ENCODE results near the gene UBQLN3.

Gene UBQLN3

DNA sequence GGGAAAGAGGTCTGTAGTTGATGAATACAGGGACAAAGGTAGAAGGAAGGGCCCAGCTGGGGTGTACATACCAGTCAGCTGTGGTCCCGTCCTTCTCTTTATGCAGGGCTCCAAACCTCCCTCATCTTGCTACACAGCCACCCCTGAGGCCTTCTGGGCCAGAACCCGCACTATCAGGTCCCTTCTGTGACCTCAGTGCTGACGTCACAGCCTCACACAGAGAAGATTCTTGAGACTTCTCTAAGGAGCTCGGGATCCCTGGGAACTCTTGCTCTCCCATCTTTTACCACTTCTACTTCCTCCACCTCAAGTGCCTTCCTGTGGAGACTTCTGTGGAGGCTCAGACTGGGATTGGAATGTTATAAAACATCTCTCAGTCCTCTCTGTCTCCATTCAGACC, at the start of gene UBQLN3:
UBQLN3 (minus strand) TSS at position 155 of the 400 bp plus-strand sequence. CDS start 399 bp downstream, outside the sequence.
- no peak for DNase-seq

DNA sequence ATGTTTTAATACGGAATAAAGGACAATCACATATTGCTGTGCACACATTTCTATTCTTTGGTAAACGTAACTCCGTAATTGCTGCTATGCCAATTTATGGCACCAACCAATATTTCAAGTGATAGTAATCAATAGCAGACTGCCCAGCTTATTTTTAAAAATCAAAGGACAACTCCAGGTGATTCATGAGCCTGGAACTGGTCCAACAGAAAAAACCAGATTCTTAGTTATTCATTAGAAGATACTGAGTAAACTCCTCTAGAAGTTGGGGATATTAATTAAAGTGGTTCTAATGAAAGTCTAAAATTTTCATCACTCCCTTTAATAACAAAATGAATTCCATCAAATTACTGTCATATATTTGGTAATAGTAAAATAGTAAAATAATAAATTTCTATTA, 48.0 kb upstream of the UBQLN3 start:
- no peak for DNase-seq

DNA sequence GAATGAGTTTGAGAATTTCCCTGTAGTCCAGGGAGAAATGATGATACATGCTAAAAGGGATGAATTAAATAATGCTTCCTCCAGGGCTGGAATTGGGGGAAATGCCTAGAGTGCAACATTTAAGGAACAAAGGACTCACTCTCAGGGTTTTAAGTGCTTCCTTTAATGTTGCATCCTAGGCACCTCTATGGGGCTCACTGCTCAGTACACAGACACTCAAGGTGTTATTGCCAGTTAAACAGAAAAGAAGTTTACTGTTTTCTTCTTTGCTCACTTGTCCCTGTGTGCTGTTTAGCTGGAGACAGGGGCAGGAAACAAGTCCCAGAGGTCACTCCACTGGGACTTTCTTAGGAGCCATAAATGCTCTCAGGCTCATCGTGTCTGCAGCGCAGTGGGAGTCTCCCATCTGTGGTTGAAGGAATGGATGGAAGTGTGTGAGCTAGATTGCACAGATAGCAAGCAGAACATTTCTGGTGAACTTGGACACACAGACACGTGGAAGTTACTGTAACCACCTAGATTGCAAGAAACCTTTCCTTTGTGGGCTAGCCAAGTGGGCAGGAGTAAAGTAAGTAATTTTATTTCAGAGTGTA, 46.9 kb upstream of the UBQLN3 start:
- DNase-seq = no peak

DNA sequence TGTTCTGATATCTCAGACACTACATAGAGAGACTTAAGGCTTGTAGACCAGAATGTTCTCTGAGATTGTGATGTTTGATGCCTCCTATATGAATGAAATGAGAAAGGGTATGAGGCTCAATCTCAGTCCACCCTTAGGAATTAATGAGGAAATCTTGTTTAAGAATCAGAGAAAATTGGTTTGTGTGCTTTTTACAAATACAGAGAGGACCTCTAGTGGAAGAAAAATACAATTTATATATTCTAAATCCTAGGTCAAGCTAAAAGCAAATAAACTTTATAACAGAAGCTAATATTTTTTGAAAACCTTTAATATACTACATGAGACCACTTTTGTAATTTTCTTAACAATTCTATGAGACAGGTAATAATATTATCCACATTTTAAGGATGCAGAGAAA, 43.6 kb upstream of the UBQLN3 start:
- no peak for DNase-seq

DNA sequence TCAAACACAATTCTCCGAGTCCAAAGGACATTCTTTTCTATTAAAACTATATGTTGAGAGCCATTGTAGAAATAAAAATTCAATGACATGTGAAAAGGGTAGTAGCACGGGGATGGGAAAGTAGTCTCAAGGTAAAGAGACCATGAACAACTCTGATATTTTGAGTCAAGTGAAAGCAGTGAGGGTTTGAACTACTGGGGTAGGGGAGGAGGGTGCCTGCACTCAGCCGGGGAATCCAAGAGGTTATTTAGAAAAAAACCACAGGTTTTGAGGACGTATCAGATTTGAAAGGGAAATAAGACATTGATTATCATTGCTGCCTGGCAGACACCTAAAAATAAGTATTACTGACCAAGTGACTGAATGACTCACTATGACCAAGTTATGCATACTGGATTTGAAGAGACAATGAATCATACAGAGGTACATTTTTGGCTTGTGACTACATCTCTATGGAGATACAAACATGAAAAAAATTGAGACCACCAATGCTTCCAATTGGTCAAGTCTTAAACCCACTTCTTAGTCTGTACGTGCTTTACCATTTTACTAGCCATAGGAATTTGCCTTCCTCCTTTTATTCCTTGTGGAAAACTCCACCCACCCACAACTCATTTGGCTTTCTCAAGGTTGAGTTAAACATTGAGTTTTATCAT, 40.8 kb upstream of the UBQLN3 start:
- DNase-seq = no peak

DNA sequence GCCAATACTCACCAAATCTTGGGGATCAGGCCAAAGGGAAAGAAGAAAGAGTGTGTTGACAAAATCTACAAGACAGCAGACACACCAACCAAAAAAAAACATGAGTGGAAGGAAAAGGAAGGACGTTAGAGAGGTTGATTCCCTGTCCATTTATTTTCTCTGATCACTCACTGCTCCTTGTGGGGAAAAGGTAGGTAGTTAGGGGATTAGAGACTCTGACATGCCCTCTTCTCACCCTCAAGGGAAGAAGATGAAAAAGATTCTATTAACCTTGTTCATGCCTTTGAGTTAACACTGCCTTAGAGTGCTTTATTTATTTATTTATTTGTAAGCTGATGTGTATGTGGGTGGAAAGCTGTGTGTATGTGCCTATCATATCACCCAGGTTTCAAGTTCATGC, 38.7 kb upstream of the UBQLN3 start, which contains the start of gene OR52H1:
OR52H1 (minus strand) TSS at position 101 of the 400 bp plus-strand sequence. CDS start 3,035 bp downstream, outside the sequence.
- no peak for DNase-seq

DNA sequence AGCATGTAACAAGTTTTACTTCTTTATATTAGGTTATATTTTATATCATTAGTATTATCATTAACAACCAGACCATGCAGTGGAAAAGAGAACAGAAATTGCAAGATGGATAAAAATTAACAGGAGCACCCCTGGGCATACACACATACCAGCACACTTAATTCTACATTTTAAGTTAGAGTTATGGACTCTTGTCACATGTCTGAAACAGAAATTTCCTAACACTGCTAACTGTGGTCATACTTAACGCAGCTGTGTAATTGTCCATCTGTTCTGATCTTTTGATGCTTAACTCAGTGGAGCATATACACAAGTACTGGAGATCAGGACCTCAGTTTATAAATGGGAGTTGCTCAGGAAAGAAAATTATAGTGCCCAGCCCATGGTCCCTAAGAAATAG, 38.2 kb upstream of the UBQLN3 start:
- no peak for DNase-seq

DNA sequence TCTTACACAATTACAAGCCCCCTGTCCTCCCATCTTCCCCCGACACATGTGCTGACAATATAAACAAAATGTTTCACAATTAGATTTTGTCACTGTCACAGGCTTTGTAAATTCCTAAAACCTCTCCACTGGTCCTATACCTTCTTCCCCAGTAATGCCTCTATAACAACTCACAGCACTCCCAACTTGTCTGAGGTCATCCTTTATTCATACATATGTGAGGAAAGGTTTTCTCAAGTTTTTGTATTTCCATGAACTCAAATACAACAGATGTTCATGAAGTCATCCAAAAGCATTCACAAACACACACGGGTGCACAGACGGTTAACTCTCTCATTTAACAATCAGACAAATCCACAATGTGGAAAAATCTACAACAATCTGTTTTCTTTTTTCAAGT, 36.7 kb upstream of the UBQLN3 start:
- no peak for DNase-seq

DNA sequence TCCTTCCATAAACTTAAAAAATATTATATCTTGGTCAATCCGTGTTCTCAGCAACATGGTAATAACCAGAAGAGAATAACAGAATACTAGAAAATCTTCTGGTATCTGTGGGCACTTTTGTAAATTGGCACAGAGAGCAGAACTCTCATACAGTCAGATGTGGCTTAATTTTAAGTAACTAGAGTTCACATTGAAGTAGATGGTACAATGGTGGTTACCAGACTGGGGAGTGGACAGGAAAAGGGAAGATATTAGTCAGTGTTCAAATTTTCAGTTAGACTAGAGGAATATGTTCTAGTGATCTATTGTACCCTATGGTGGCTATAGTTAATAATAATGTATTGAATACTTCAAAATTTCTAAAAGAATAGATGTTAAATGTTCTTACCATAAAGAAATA, 31.7 kb upstream of the UBQLN3 start:
- no peak for DNase-seq

DNA sequence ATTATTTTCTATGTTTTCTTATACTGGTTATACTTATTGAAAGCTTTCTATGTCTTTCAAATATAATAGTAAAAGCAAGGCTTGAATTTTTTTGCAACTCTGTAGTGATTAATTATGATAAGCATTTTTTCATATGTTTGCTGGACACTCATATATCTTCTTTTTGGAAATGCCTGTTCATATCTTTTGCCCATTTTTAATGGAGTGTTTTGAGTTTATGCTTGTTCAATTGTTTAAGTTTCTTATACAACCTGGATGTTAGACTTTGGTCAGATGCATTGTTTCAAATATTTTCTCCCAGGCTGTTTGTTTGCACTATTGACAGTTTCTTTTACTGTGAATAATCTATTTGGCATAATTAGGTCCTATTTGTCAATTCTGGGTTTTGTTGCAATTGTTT, 26.7 kb upstream of the UBQLN3 start:
- no peak for DNase-seq

DNA sequence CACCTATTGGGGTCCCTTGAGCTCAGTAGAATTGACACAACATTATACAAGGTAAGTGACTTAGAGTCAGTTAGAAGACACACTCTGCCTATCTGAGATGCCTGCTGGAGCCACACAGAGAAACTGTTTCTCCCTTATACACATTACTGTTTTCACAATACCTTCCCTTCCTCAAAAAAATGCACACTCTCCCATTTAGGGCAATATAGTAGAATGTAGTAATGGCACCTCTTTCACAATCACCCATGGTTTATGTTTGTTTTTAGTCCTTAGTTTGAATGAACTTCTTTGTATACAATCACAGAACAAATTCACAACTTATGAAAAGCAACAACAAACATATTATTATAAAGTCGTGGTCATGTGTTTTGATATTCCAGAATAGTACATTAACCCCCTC, 24.3 kb upstream of the UBQLN3 start:
- no peak for DNase-seq

DNA sequence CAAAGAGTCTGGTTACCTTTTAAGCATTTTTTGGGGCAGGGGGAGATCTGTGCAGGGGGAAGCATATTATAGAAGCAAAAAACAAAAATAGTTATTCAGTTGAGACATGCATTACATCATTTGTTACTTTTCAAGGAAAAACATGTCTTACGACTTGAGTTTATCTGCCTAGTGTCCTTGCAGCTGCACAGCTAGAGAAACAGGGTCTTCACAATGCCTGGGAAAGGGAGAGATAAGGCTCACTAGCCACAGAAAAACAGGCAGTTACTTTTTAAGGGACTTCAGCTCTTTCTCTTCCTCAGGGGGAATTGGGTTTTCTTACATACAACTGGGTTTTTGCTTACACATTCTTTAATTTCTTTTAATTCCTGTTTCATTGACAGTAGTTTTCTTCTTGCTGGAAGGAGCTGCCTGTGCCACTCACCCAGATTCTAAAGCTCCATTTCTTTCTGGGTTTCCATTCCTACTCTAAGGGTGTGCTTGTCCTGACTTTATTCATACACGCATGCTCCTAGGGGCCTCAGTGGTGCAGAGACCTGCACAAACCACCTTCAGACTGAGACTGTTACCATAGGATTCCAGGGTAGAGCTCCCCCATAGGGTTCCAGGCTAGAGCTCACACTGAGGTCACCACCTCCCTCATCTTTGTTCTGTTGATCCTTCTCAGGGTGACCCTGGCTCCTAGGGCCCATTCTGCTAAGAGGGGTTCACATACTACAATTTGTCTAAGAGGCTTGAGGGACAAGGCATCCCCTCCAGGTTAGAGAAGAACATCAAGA, 21.5 kb upstream of the UBQLN3 start:
- DNase-seq = no peak

DNA sequence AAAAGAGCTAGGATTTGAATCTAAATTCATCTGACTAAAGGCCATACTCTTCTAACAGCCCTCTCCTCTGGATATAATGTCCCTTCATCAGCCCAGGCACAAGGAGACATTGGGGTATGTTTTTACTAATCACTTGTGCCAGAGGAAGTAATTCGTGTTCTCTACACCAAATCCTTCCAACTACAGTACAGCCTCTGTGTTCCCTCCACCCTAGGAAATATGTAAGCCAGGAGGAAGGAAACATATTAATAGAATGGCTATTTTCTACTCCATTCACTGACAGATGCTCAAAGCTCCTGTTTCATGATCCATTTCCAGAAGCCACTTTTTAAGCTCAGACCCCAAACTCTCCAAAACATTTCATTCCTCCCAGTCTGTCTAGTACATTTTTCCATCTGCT, 18.7 kb upstream of the UBQLN3 start:
- no peak for DNase-seq

DNA sequence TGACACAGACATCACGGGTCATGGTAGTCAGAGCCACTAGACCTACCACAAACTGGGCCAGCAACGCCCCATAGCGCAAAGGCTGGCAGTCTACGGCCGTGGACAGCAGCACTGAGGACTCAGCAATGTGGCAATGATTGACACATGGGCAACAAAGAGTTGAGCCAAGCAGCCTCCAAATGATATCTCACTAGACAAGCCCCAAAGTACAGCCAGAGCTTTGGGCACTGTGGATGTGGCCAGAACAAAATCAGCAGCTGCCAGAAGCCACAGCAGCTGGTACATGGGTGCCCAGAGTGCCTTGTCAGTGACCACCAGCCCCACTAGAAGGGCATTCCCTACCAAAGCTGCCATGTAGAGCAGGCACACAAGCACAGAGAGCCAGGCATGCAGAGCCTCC, 18.0 kb upstream of the UBQLN3 start:
- DNase-seq = no peak

DNA sequence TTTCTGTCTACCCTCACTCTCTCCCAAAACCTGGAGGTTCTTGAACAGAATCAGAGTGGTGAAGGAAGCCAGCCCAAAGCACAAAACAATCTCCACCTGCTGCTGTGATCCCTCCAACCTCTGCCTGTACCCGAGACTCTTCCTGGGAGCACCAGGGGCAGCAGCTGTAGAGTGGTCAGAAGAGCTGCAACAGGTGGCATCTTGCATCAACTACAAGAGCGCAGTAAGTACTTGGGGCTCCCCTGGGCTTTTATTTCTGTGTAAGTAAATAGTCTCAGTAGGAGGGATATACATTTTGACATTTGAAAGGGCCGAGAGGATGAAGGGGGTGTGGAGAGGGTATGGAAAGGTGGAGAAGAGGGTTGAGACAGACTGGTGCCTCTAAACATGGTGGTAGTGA, 15.0 kb upstream of the UBQLN3 start:
- no peak for DNase-seq

DNA sequence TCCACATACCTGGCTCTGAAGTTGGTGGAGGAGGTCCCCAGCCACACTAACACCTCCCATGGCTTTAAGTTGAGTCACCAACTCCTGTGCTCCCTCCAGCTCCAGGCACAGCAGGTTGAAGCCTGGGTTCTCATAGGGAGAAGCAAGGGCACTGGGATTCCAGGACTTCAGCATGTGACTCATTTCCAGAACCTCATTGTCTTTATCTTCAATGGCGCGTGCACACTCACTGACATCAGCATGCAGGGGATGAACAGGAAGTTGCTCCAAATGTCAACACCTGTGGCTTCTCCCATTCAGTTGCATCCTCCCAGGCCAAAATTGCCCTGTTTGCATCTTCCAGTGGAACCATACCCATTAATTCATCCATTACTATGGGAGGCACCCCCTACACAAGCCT, 12.6 kb upstream of the UBQLN3 start:
- no peak for DNase-seq

DNA sequence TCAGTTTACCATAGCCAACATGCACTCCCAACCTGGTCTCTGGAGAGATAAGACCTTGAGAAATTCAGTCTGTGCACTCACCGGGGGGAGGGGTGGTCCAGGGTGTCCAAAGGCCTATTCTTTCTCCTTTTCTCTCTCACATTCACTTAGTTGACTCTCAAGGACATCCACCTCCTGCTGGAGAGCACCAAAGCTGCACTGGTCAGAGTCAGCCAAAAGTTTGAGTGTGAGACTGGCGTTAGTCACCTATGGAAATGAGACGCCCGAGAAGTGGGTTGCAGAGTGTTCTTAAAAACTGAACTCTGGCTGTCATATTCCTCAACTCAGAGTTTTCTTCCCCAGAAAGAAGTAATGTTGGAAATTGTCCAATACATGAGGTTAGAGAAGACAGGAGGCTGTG, 11.8 kb upstream of the UBQLN3 start:
- DNase-seq = no peak

DNA sequence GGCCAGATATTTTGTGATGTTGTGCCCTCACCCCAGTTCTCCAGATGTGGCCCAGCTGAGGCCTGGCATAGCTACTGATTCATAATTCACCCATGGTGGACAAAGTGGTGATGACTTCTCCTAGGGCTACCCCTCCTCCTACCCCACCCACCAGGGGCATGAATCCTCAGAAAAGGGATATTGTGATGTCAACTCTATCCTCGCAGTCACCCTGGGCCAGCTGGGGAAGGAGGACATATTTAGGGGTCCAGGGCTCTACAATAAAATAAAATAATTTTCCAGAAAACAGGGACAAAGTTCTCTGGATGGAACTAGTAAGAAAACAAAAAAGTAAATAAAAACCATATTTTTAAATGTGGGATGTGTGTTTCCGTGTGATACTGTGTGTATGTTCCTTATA, 6.8 kb upstream of the UBQLN3 start, which contains the start of gene UBQLNL:
UBQLNL (minus strand) TSS at position 101 of the 400 bp plus-strand sequence. CDS start 258 bp downstream, outside the sequence.
- no peak for DNase-seq

DNA sequence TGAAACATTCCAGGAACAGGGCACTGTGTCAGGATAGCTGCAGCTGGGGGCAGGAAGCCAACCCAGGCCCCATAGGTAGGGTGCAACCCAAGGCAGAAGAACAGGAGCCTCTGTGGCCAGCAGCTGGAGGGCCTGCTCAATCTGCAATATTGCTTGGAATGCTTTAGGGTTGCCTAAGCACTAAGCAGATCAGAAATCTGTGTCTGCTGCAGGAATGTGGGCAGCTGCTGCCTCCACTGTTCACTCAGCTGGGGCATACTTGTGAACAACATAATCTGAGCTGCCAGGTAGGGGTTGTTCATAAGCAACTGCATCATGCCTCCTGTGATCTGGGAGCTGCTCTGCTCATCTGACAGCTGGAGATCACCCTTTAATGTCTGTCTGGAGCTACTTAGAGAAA, 5.1 kb upstream of the UBQLN3 start:
- no peak for DNase-seq

DNA sequence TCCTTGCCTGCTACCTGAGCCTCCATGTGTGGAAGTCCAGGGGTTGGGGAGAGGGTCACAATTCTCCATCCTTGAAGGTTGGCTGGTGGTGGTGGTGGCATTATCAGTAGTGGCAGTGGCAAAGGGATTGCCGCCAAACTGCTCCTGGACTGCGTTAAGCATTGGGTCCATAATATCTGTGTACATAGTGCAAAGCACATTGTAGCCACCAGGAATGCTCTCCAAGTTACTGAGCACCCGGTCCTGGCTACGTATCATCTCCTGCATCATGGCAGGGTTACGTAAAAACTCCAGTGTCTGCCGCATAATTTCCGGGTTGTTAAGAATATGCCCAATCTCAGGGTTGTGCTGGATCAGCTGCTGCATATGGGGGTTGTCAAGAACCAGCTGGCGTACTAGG, 1.2 kb downstream of the UBQLN3 start:
- no peak for DNase-seq

DNA sequence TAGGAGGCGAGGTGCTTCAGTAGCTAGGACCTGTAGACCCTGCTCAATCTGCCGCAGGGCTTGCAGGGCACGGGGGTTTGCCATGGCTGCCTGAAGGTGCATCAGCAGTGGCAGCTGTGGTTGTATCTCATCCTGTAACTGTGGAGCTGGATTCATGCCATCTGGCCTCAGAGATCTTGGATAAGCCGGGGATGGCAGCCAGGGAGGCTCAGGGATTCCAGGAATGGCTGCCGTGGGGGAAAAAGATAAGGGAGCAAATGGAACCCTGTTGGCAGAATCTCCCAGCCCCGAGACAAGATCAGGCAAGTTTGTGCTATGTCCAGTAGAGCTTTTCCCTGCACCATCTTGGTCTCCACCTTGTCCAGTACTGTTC, 1.8 kb downstream of the UBQLN3 start:
- no peak for DNase-seq

DNA sequence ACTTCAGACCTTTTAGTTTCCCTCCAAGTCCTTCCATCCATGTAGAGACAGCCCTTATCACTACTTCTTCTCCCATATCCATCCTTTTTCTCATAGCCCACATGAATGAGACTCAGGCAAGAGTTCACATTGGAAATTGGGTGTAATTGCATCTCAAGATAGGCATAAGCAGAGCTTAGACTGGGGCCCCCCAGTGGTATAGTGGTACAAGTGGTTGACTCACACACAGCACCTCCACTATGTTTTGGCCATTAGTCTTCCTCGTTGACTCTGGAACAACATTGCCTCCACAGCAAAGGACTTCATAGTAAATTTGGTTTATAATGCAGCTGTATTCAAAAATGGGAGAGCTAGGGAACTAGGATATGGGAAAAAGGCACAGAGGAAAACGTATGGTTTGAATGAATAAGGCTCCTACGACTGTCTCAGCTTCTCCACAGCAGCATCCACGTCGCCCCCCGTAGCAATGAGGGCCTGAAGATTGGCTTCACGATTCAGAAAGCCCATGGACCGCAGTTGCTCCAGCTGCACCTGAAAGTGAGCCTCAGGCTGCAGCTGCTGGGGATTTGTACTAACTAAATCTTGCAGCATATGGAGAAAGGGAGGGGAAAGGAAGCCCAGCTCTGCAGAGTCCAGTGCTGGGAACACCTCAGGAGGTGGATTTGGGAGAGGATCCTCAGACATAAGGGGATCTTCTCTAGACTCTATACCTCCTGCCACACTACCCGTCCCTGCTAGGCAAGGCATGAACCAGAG, 2.4 kb downstream of the UBQLN3 start:
- DNase-seq = no peak

DNA sequence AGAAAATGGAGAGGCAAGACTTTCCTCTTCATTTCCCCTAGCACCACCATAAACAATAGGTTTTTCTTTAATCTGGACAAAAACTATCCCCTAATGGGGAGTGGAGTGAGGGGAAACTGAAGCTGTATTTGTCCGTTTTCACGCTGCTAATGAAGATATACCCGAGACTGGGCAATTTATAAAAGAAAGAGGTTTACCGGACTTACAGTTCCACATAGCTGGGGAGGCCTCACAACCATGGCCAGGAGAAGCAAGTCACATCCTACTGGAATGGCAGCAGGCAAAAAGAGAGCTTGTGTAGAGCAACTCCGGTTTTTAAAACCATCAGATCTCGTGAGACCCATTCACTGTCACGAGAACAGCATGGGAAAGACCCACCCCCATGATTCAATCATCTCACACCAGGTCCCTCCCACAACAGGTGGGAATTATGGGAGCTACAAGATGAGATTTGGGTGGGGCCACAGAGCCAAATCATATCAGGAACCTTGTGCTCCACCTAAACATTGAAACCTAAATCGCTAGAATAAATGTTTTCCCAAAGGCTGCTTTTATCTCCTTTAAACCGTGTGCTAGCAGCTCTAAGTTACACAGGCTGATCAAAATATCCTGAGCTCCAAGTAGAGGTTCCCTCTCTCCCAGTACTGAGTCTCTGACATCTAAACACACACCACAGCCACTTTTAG, 4.3 kb downstream of the UBQLN3 start:
- DNase-seq = no peak
